SK-N-MC (cell line): ENCODE data around the gene SUMO4.

ENCODE experiments used
- DNase-seq: peaks from one replicate; pipeline ENCODE4 v3.0.0-alpha.2; 2011; ENCODE audit warnings: low read depth, low spot score
- H3K27ac ChIP-seq: fragments of 200-600 bp; sonication (generic); 2 replicates; pipeline ENCODE4 v1.5.1; 2016; ENCODE audit warnings: mixed run types
- H3K36me3 ChIP-seq: fragments of 200-600 bp; sonication (generic); 2 replicates; pipeline ENCODE4 v1.6.1; 2017; ENCODE audit warnings: antibody characterized with exemption, low read length, mixed read lengths; ENCODE audit not compliant: insufficient read depth
- H3K4me3 ChIP-seq: fragments of 200-600 bp; sonication (generic); 2 replicates; pipeline ENCODE4 v1.5.1; 2016
- H3K9ac ChIP-seq: fragments of 200-600 bp; sonication (generic); 2 replicates; pipeline ENCODE4 v1.8.0; 2017; ENCODE audit warnings: mixed run types, mixed read lengths; ENCODE audit not compliant: insufficient read length
- H3K9me3 ChIP-seq: fragments of 200-600 bp; sonication (generic); 2 replicates; pipeline ENCODE4 v1.6.1; 2017; ENCODE audit warnings: low read depth, mild to moderate bottlenecking, antibody characterized with exemption, low read length, moderate library complexity, mixed read lengths
- EZH2 ChIP-seq: fragments of 200-600 bp; sonication (generic); IDR thresholded peaks from one replicate; pipeline ENCODE4 v1.6.1; 2017; ENCODE audit warnings: antibody characterized with exemption
- FOXP2 ChIP-seq: optimal IDR thresholded peaks from 2 replicates; pipeline ENCODE3; 2011; ENCODE audit warnings: mild to moderate bottlenecking, moderate library complexity; ENCODE audit not compliant: insufficient read depth; ENCODE audit errors: extremely low read length, control extremely low read depth
- POLR2AphosphoS5 ChIP-seq: IDR thresholded peaks from 2 replicates; pipeline ENCODE4 v1.6.1; 2012; ENCODE audit warnings: mild to moderate bottlenecking, low read depth, low read length, borderline replicate concordance

Gene SUMO4

GRCh38 chr6:149400050-149400449 lies at the start of gene SUMO4:
TSS of gene SUMO4 (plus strand) at chr6:149400262. CDS start at chr6:149400392, 130 bp downstream.
- Histone ChIP-seq H3K9ac (no peak within 1 kb of the TSS), H3K36me3 (peaks cover 76% of the 10 kb centered on the region), H3K4me3 (no peak within 1 kb of the TSS), H3K27ac (no peak within 1 kb of the TSS), H3K9me3 (no peaks in the 10 kb centered on the region)
- no peak for DNase-seq
- TF ChIP-seq EZH2 (no peak), FOXP2 (no peak), POLR2AphosphoS5 (no peak)

DNA sequence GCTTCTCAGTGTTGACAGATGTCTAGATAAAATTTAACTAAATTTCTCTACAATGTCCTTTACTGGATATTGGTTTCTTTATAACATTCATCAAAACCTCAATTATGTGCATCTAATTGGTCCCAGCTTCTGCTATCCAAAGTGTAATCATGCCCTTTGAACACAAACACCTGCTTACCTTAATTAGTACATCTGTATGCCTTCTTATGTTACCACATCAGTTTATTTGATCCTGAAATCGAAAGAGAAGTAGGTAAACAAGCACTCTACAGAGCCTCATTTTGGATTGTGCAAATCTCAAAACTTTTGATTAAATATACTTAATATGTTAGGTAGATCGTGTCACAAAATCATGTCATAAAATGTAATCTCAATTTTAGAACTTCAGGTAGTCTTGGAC lies 46.1 kb upstream of the SUMO4 start:
- no peak for DNase-seq
- no peaks in the 10 kb centered on the region for H3K36me3 ChIP-seq
- no peak overlapping the region for H3K27ac ChIP-seq
- H3K9me3 ChIP-seq = no peaks in the 10 kb centered on the region
- no peak overlapping the region for H3K9ac ChIP-seq
- H3K4me3 ChIP-seq = no peak overlapping the region
- TF ChIP-seq FOXP2 (no peak), POLR2AphosphoS5 (no peak), EZH2 (no peak)

DNA sequence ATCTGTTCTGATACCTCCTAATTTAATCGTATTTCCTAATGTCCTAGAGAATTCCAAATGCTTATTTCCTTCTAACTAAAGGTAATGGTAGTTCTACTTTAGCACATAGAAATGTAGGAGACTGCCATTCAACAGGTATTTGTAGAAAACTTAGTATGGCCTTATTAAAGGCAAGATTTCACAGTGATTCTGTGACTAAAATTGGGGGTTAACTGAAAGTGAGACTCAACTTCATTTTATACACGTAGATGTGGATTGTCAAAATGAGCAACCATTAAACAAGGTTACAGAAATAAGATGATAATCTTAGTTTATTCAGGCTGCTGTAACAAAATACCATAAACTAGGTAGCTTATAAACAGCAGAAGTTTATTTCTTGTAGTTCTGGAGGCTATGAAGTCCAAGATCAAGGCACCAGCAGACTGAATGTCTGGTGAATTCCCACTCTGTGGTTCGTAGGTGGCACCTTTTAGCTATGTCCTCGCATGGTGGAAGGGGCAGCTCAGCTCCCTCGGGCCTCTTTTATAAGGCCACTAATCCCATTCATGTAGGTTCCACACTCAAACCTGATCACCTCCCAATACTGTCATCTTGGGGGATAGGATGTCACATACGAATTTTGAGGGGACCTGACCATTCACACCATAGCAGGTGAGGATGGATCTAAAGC lies 43.8 kb upstream of the SUMO4 start:
- TF ChIP-seq POLR2AphosphoS5 (no peak), FOXP2 (no peak), EZH2 (no peak)
- Histone ChIP-seq H3K4me3 (no peak overlapping the region), H3K9ac (no peak overlapping the region), H3K9me3 (no peaks in the 10 kb centered on the region), H3K36me3 (peaks cover 6% of the 10 kb centered on the region; the same call in 1 of the 2 replicates), H3K27ac (no peak overlapping the region)
- no peak for DNase-seq

GRCh38 chr6:149357726-149358538 lies 42.1 kb upstream of the SUMO4 start:
- peak overlapping the region; percentile 39; the same call in 1 of the 2 replicates for H3K4me3 ChIP-seq
- TF ChIP-seq POLR2AphosphoS5 = no peak
- TF ChIP-seq FOXP2 = no peak
- TF ChIP-seq EZH2 = no peak
- DNase-seq = peak; percentile 45
- H3K36me3 ChIP-seq = peaks cover 6% of the 10 kb centered on the region; the same call in 1 of the 2 replicates
- no peak overlapping the region for H3K9ac ChIP-seq
- H3K9me3 ChIP-seq = no peaks in the 10 kb centered on the region
- H3K27ac ChIP-seq = peak overlapping the region; percentile 68; the same call in 1 of the 2 replicates

- H3K9ac ChIP-seq = no peak overlapping the region
- peaks cover 6% of the 10 kb centered on the region; the same call in 1 of the 2 replicates for H3K36me3 ChIP-seq
- no peak for DNase-seq
- H3K4me3 ChIP-seq = no peak overlapping the region
- no peak overlapping the region for H3K27ac ChIP-seq
- no peak for TF ChIP-seq EZH2
- TF ChIP-seq FOXP2 = no peak
- TF ChIP-seq POLR2AphosphoS5 = no peak
- H3K9me3 ChIP-seq = no peaks in the 10 kb centered on the region
These were observed 40.6 kb upstream of the SUMO4 start for GRCh38 chr6:149359440-149359839.

GRCh38 chr6:149360536-149360935 lies 39.5 kb upstream of the SUMO4 start:
- H3K9me3 ChIP-seq = no peaks in the 10 kb centered on the region
- no peak overlapping the region for H3K9ac ChIP-seq
- no peak overlapping the region for H3K4me3 ChIP-seq
- TF ChIP-seq POLR2AphosphoS5 (no peak), EZH2 (no peak), FOXP2 (no peak)
- H3K36me3 ChIP-seq = peaks cover 6% of the 10 kb centered on the region; the same call in 1 of the 2 replicates
- DNase-seq = no peak
- H3K27ac ChIP-seq = no peak overlapping the region

DNA sequence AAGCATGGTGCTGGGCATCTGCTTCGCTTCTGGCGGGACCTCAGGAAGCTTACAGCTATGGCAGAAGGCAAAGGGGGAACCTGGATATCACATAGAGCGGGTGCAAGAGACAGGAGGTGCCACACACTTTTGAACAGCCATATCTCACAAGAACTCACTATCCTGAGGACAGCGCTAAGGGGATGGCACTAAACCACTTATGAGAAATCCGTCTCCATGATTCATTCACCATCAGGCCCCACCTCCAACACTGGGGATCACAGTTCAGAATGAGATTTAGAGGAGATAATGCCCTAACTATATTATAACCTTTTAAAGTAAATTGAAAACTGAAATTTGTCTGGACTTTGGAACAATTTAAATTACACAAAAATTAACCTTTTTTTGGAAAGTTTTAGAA lies 37.8 kb upstream of the SUMO4 start:
- H3K27ac ChIP-seq = no peak overlapping the region
- DNase-seq = no peak
- H3K9me3 ChIP-seq = no peaks in the 10 kb centered on the region
- TF ChIP-seq EZH2 = no peak
- no peak overlapping the region for H3K9ac ChIP-seq
- peaks cover 6% of the 10 kb centered on the region; the same call in 1 of the 2 replicates for H3K36me3 ChIP-seq
- H3K4me3 ChIP-seq = no peak overlapping the region

GRCh38 chr6:149363154-149363553 lies 36.9 kb upstream of the SUMO4 start:
- Histone ChIP-seq H3K36me3 (peaks cover 6% of the 10 kb centered on the region; the same call in 1 of the 2 replicates), H3K27ac (no peak overlapping the region), H3K9me3 (no peaks in the 10 kb centered on the region), H3K9ac (no peak overlapping the region), H3K4me3 (no peak overlapping the region)
- DNase-seq = no peak
- TF ChIP-seq EZH2 = no peak

DNA sequence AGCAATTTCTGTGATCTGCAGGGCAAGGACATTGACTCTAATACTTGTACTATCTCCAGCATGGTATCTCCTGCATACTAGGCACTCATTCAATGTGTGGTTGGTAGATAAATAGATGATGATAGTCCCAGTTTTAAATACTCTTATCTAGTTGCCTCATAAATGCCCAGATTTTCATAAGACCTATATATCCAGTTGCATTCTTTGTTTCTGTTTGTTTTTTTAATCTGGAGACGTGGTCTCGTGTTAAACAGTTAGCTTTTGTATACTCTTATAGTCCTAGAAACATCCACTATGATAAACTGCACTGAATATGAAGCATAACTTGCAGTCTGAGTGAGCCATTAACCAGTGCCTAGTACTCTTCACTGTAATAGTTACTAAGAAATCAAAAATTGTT lies 35.5 kb upstream of the SUMO4 start:
- DNase-seq = no peak
- Histone ChIP-seq H3K9me3 (no peaks in the 10 kb centered on the region), H3K36me3 (peaks cover 6% of the 10 kb centered on the region; the same call in 1 of the 2 replicates), H3K9ac (no peak overlapping the region), H3K4me3 (no peak overlapping the region), H3K27ac (no peak overlapping the region)
- TF ChIP-seq POLR2AphosphoS5 (no peak), FOXP2 (no peak), EZH2 (no peak)
